Stimulated activated naive CD4-positive, alpha-beta T cell (primary cell): ENCODE results near the gene NCAPD2.

ENCODE experiments used
- DNase-seq, 6 experiments: peaks; one replicate each; lab custom pipeline; 2025; lab: John Stamatoyannopoulos, UW

Gene NCAPD2

GRCh38 chr12:6533923-6534694 lies 40.2 kb downstream of the NCAPD2 start, which contains the start of gene GAPDH:
Gene GAPDH (plus strand): TSS chr12:6534517. CDS start chr12:6534833, 316 bp downstream.
- peak; percentile 70 to 86 (median 78) for DNase-seq

DNA sequence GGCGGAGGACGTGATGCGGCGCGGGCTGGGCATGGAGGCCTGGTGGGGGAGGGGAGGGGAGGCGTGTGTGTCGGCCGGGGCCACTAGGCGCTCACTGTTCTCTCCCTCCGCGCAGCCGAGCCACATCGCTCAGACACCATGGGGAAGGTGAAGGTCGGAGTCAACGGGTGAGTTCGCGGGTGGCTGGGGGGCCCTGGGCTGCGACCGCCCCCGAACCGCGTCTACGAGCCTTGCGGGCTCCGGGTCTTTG lies 40.7 kb downstream of the NCAPD2 start:
- DNase-seq = no peak

DNA sequence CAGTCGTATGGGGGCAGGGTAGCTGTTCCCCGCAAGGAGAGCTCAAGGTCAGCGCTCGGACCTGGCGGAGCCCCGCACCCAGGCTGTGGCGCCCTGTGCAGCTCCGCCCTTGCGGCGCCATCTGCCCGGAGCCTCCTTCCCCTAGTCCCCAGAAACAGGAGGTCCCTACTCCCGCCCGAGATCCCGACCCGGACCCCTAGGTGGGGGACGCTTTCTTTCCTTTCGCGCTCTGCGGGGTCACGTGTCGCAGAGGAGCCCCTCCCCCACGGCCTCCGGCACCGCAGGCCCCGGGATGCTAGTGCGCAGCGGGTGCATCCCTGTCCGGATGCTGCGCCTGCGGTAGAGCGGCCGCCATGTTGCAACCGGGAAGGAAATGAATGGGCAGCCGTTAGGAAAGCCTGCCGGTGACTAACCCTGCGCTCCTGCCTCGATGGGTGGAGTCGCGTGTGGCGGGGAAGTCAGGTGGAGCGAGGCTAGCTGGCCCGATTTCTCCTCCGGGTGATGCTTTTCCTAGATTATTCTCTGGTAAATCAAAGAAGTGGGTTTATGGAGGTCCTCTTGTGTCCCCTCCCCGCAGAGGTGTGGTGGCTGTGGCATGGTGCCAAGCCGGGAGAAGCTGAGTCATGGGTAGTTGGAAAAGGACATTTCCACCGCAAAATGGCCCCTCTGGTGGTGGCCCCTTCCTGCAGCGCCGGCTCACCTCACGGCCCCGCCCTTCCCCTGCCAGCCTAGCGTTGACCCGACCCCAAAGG lies 41.2 kb downstream of the NCAPD2 start:
- peak; percentile 46 to 76 (median 66) for DNase-seq

DNA sequence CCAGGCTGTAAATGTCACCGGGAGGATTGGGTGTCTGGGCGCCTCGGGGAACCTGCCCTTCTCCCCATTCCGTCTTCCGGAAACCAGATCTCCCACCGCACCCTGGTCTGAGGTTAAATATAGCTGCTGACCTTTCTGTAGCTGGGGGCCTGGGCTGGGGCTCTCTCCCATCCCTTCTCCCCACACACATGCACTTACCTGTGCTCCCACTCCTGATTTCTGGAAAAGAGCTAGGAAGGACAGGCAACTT lies 41.7 kb downstream of the NCAPD2 start:
- no peak for DNase-seq

- peak in 1 of 6 experiments; percentile 15 for DNase-seq
Observed at GRCh38 chr12:6535960-6536847, 42.3 kb downstream of the NCAPD2 start.

DNA sequence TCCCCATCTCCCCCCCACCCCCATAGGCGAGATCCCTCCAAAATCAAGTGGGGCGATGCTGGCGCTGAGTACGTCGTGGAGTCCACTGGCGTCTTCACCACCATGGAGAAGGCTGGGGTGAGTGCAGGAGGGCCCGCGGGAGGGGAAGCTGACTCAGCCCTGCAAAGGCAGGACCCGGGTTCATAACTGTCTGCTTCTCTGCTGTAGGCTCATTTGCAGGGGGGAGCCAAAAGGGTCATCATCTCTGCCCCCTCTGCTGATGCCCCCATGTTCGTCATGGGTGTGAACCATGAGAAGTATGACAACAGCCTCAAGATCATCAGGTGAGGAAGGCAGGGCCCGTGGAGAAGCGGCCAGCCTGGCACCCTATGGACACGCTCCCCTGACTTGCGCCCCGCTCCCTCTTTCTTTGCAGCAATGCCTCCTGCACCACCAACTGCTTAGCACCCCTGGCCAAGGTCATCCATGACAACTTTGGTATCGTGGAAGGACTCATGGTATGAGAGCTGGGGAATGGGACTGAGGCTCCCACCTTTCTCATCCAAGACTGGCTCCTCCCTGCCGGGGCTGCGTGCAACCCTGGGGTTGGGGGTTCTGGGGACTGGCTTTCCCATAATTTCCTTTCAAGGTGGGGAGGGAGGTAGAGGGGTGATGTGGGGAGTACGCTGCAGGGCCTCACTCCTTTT lies 43.1 kb downstream of the NCAPD2 start:
- DNase-seq = peak in 1 of 6 experiments; percentile 34

DNA sequence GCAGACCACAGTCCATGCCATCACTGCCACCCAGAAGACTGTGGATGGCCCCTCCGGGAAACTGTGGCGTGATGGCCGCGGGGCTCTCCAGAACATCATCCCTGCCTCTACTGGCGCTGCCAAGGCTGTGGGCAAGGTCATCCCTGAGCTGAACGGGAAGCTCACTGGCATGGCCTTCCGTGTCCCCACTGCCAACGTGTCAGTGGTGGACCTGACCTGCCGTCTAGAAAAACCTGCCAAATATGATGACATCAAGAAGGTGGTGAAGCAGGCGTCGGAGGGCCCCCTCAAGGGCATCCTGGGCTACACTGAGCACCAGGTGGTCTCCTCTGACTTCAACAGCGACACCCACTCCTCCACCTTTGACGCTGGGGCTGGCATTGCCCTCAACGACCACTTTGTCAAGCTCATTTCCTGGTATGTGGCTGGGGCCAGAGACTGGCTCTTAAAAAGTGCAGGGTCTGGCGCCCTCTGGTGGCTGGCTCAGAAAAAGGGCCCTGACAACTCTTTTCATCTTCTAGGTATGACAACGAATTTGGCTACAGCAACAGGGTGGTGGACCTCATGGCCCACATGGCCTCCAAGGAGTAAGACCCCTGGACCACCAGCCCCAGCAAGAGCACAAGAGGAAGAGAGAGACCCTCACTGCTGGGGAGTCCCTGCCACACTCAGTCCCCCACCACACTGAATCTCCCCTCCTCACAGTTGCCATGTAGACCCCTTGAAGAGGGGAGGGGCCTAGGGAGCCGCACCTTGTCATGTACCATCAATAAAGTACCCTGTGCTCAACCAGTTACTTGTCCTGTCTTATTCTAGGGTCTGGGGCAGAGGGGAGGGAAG lies 43.9 kb downstream of the NCAPD2 start:
- DNase-seq = peak; percentile 64 to 87 (median 76)

DNA sequence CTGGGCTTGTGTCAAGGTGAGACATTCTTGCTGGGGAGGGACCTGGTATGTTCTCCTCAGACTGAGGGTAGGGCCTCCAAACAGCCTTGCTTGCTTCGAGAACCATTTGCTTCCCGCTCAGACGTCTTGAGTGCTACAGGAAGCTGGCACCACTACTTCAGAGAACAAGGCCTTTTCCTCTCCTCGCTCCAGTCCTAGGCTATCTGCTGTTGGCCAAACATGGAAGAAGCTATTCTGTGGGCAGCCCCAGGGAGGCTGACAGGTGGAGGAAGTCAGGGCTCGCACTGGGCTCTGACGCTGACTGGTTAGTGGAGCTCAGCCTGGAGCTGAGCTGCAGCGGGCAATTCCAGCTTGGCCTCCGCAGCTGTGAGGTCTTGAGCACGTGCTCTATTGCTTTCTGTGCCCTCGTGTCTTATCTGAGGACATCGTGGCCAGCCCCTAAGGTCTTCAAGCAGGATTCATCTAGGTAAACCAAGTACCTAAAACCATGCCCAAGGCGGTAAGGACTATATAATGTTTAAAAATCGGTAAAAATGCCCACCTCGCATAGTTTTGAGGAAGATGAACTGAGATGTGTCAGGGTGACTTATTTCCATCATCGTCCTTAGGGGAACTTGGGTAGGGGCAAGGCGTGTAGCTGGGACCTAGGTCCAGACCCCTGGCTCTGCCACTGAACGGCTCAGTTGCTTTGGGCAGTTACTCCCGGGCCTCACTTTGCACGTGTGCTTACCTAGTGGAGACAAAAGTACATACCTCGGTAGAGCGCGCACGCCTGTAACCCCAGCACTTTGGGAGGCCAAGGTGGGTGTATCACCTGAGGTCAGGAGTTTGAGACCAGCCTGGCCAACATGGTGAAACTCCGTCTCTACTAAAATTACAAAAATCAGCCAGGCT lies 44.8 kb downstream of the NCAPD2 start:
- DNase-seq = no peak

- no peak for DNase-seq
Observed at GRCh38 chr12:6539314-6539682, 45.4 kb downstream of the NCAPD2 start.

GRCh38 chr12:6539707-6540134 lies 45.8 kb downstream of the NCAPD2 start:
- no peak for DNase-seq

GRCh38 chr12:6540181-6540877 lies 46.4 kb downstream of the NCAPD2 start:
- peak; percentile 12 to 48 (median 32) for DNase-seq

DNA sequence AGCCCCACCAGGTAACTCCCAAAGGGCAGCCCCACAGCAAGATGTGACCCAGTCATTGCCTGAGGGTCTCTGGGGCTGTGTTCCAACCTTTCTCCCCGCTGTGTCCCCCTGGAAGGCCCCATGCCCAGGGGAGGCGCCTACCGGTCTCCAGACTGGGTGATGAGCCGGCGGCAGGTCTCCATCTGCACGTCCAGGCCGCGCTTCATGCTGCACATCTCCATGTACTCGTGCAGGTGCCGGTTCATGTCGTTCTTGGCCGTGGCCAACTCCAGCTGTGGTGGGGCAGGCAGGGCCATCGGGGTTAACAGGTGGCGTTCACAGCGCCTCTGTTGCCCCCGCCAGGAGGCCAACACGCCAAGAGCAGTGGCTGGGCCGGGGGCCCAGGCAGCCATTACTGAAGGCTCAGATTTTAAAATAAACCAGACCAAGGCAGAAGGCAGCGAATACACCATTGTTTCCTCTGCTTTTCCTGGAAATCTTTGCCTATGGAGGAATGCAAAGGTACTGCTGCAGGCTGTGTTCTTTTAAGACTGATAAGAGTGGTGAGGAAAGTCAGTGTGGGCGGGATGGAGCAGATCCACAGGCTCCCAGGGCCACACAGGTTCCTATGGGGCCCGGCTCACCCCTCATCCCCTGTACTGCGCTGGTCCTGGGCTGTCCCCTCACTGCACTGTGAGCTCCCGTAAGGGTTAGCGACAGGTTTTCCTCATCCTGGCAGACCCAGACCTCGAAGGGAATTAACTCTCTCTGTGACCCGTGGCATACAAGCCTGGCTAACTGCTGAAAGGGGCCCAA lies 47.7 kb downstream of the NCAPD2 start:
- no peak for DNase-seq

DNA sequence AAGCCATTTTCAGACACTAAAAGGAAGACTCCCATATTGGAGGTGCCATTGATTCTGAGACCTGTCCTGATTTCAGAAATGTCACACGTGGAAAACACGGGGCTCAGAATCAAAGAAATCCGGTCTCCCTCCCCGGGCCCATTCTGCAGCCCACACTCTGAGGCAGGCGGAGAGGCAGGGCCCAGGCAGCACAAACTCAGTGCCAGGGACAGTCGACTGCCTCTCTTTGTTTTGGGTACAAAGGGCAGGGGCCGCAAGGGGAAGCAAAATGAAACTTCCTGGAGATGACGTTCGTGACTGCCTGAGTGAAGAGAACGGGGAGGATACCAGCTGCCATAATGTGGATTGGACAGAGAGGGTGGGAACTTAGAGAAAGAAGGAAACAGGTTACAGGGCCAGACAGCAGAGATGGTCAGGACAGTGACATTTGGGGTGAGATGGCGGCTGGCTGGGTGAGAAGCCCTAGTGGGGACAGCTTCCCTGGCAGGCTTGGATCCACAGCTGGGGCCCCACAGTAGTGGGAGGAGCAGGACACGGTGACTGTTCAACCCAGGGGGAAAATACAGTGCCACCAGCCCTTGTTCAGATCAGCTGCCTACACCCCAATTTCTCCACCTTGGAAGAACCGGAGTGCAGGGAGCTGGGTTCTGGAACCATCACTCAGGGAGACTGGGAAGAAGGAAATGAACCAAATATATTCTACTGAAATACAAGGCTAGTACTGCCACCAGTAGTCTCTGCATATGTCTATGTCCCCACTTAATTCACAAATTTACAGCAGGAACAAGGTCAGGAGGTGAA lies 48.5 kb downstream of the NCAPD2 start:
- peak in 2 of 6 experiments; percentile 6 to 21 for DNase-seq

- no peak for DNase-seq
Observed at GRCh38 chr12:6546016-6546415, 52.1 kb downstream of the NCAPD2 start.

- DNase-seq = no peak
Observed at GRCh38 chr12:6547566-6547965, 53.7 kb downstream of the NCAPD2 start.

GRCh38 chr12:6547987-6548386 lies 54.1 kb downstream of the NCAPD2 start:
- DNase-seq = no peak

DNA sequence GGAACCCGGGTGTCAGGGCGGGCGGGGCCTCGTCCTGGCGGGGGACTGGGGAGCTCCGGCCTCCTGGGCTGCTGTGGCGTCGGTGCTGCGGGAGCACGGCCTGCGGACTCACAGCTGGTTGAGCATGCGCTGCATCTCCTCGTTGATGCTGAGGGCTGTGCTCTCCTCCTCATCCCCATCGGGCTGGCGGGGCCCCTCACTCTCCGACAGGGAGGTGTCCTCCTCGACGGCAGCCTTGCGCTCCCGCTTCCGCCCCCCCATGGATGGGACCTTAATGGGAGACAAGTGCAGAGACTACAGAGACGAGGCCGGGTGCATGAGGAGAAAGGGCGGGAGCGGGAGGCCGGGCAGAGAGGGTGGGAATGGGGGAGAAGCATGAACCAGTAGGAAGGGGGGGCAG lies 54.7 kb downstream of the NCAPD2 start:
- DNase-seq = no peak
